Stimulated activated CD4-positive, alpha-beta T cell treated with anti-CD3 and anti-CD28 coated beads, Interleukin-4, amount 100 ng/mL, for 48 hours (primary cell): Measurements from ENCODE around the gene SMIM35.

Source experiments
- DNase-seq, 2 donors: peaks; one replicate each; pipeline ENCODE4 v3.0.0-alpha.2; 2020; ENCODE audit warnings: low read depth in 2 of 2

SMIM35 gene

GRCh38 chr11:118086913-118087768 is at the start of gene SMIM35:
Gene SMIM35 (minus strand): TSS chr11:118086963. CDS start chr11:118086757, 206 bp downstream.
- DNase-seq = no peak

- no peak for DNase-seq
Observed at GRCh38 chr11:118136341-118136740, 49.6 kb upstream of the SMIM35 start.

GRCh38 chr11:118135796-118136165 is 49.0 kb upstream of the SMIM35 start:
- no peak for DNase-seq

- DNase-seq = no peak
Observed at GRCh38 chr11:118135051-118135795, 48.5 kb upstream of the SMIM35 start.

GRCh38 chr11:118133816-118134215 is 47.1 kb upstream of the SMIM35 start:
- no peak for DNase-seq

GRCh38 chr11:118132385-118133151 is 45.8 kb upstream of the SMIM35 start:
- no peak for DNase-seq

GRCh38 chr11:118129471-118130172 is 42.9 kb upstream of the SMIM35 start:
- DNase-seq = no peak

- no peak for DNase-seq
Observed at GRCh38 chr11:118128721-118129470, 42.1 kb upstream of the SMIM35 start.

GRCh38 chr11:118128310-118128709 is 41.5 kb upstream of the SMIM35 start:
- no peak for DNase-seq

- DNase-seq = no peak
Observed at GRCh38 chr11:118126082-118126838, 39.5 kb upstream of the SMIM35 start.

GRCh38 chr11:118124929-118125535 is 38.3 kb upstream of the SMIM35 start:
- DNase-seq = no peak

- no peak for DNase-seq
Observed at GRCh38 chr11:118120793-118121192, 34.0 kb upstream of the SMIM35 start.

- no peak for DNase-seq
Observed at GRCh38 chr11:118117790-118118601, 31.2 kb upstream of the SMIM35 start.

GRCh38 chr11:118115048-118115447 is 28.3 kb upstream of the SMIM35 start:
- DNase-seq = no peak

- no peak for DNase-seq
Observed at GRCh38 chr11:118114266-118114665, 27.5 kb upstream of the SMIM35 start.

- DNase-seq = no peak
Observed at GRCh38 chr11:118112711-118113430, 26.1 kb upstream of the SMIM35 start.

- DNase-seq = no peak
Observed at GRCh38 chr11:118111744-118112035, 24.9 kb upstream of the SMIM35 start.

- DNase-seq = no peak
Observed at GRCh38 chr11:118111019-118111743, 24.4 kb upstream of the SMIM35 start.
